ENCODE measurements around the gene RAP1GAP2.

Gene RAP1GAP2

DNA sequence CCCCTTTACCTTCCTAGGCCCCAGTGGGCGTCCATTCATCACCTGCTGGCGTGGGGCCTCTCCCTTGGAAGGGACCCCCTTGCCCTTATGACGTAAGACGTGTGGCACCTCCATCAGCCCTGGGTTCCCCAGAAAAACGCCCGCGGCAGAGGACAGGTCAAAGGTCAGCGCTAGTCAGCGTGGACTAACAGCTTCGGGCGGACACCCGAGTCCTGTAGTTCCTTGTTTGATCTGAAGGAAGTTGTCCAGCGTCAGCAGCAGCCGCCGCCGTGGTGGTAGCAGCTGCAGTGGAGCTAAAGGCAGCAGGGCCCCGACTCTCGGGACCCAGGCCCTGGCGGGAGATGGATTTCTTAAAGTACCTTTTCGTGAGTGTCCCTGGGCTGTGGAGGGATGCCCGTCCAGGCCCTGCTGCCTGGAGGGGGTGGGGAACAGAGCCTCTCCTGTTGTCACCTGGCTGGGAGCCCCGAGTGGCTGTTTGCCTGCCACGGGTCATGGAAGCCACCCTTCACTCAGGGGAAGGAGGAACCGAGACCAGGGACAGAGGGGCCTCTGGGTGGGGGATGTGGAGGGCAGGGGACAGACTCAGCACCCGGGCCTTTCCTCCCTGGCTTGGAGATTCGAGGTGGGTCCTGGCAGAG is 143.6 kb downstream of the RAP1GAP2 start:
- Histone ChIP-seq H3K36me3 (no peaks in the 10 kb centered on the region; the same call in 1 of the 2 replicates), H3K4me3 (ENCODE audit: low read depth, low read length) (no peak overlapping the region), H3K9me3 (ENCODE audit: severe bottlenecking) (no peaks in the 10 kb centered on the region), H3K27me3 (ENCODE audit: insufficient read depth, low read depth, severe bottlenecking) (no peaks in the 10 kb centered on the region), H3K27ac (0 out of 2 replicates have a peak overlapping the region, but pooled peaks have one; percentile 14)
- DNase-seq: no peak
- TF ChIP-seq, protein P1, sequence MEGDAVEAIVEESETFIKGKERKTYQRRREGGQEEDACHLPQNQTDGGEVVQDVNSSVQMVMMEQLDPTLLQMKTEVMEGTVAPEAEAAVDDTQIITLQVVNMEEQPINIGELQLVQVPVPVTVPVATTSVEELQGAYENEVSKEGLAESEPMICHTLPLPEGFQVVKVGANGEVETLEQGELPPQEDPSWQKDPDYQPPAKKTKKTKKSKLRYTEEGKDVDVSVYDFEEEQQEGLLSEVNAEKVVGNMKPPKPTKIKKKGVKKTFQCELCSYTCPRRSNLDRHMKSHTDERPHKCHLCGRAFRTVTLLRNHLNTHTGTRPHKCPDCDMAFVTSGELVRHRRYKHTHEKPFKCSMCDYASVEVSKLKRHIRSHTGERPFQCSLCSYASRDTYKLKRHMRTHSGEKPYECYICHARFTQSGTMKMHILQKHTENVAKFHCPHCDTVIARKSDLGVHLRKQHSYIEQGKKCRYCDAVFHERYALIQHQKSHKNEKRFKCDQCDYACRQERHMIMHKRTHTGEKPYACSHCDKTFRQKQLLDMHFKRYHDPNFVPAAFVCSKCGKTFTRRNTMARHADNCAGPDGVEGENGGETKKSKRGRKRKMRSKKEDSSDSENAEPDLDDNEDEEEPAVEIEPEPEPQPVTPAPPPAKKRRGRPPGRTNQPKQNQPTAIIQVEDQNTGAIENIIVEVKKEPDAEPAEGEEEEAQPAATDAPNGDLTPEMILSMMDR (IDR thresholded peaks at IDR 0.05; ENCODE audit: low read depth, low read length): no peak

GRCh38 chr17:2940352-2940751 is 144.1 kb downstream of the RAP1GAP2 start:
- no peak overlapping the region for H3K27ac ChIP-seq
- no peak for DNase-seq
- no peaks in the 10 kb centered on the region for H3K9me3 ChIP-seq (ENCODE audit: severe bottlenecking)
- no peaks in the 10 kb centered on the region; the same call in 1 of the 2 replicates for H3K36me3 ChIP-seq
- H3K4me3 ChIP-seq (ENCODE audit: low read depth, low read length): no peak overlapping the region
- H3K27me3 ChIP-seq (ENCODE audit: insufficient read depth, low read depth, severe bottlenecking): no peaks in the 10 kb centered on the region
- TF ChIP-seq, protein P1 (IDR thresholded peaks at IDR 0.05; ENCODE audit: low read depth, low read length): no peak

DNA sequence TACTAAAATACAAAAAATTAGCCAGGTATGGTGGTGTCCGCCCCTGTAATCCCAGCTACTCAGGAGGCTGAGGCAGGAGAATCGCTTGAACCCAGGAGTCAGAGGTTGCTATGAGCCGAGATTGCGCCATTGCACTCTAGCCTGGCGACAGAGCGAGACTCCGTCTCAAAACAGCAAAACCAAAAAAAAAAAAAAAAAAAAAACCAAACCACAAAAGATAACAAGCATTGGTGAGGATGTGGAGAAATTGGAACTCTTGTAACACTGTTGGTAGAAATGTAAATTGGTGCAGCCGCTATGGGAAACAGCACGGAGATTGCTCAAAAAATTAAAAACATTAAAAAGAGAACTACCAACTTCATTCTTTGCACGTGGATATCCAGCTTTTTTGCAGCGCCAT is 147.7 kb downstream of the RAP1GAP2 start:
- TF ChIP-seq, protein P1 (IDR thresholded peaks at IDR 0.05; ENCODE audit: low read depth, low read length): no peak
- Histone ChIP-seq H3K36me3 (no peaks in the 10 kb centered on the region), H3K27me3 (ENCODE audit: insufficient read depth, low read depth, severe bottlenecking) (no peaks in the 10 kb centered on the region), H3K4me3 (ENCODE audit: low read depth, low read length) (no peak overlapping the region), H3K9me3 (ENCODE audit: severe bottlenecking) (no peaks in the 10 kb centered on the region), H3K27ac (no peak overlapping the region)
- no peak for DNase-seq

DNA sequence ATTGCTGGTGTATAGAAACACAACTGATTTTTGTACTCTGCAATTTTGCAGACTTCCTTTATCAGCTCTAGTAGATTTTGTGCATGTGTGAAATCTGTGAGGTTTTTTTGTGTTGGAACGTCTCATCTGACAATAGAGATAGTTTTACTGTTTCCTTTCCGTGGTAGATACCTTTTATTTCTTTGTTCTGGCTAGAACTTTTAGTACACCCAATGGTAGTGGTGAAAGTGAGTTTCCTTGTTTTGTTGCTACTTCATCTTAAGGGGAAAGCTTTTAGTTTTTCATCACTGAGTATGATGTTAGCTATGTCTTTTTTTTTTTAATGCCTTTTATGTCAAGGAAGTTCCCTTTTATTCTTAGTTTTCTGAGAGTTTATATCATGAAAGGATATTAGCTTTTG is 149.1 kb downstream of the RAP1GAP2 start:
- H3K36me3 ChIP-seq: no peaks in the 10 kb centered on the region

DNA sequence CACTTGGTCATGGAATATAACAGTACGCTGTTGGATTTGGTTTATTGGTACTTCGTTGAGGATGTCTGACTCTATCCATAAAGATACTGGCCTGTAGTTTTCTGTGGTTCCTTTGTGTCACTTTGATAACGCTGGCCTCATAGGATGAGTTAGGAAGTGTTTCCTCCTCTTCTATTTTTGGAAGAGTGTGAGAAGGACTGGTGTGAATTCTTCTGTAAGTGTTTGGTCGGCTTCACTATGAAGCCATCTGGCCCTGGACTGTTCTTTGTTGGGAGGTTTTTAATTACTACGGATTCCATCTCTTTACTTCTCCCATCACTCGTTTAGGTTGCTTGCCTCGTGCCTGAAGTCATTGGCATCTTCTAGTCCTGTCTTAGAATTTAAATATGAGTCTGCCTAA is 149.9 kb downstream of the RAP1GAP2 start:
- Histone ChIP-seq H3K9me3 (ENCODE audit: severe bottlenecking) (no peaks in the 10 kb centered on the region), H3K27ac (no peak overlapping the region), H3K27me3 (ENCODE audit: insufficient read depth, low read depth, severe bottlenecking) (no peaks in the 10 kb centered on the region), H3K36me3 (no peaks in the 10 kb centered on the region; the same call in 1 of the 2 replicates), H3K4me3 (ENCODE audit: low read depth, low read length) (no peak overlapping the region)
- TF ChIP-seq, protein P1 (IDR thresholded peaks at IDR 0.05; ENCODE audit: low read depth, low read length): no peak
- DNase-seq: no peak

More for the DNA sequence above, 149.1 kb downstream of the RAP1GAP2 start:
- Histone ChIP-seq H3K27ac (no peak overlapping the region), H3K27me3 (ENCODE audit: insufficient read depth, low read depth, severe bottlenecking) (no peaks in the 10 kb centered on the region), H3K9me3 (ENCODE audit: severe bottlenecking) (no peaks in the 10 kb centered on the region), H3K4me3 (ENCODE audit: low read depth, low read length) (no peak overlapping the region)
- TF ChIP-seq, protein P1 (IDR thresholded peaks at IDR 0.05; ENCODE audit: low read depth, low read length): no peak
- no peak for DNase-seq

- TF ChIP-seq, protein P1 (IDR thresholded peaks at IDR 0.05; ENCODE audit: low read depth, low read length): no peak
- H3K27me3 ChIP-seq (ENCODE audit: insufficient read depth, low read depth, severe bottlenecking): no peaks in the 10 kb centered on the region
- H3K27ac ChIP-seq: no peak overlapping the region
- H3K4me3 ChIP-seq (ENCODE audit: low read depth, low read length): no peak overlapping the region
- peaks cover 4% of the 10 kb centered on the region for H3K36me3 ChIP-seq
- no peaks in the 10 kb centered on the region for H3K9me3 ChIP-seq (ENCODE audit: severe bottlenecking)
- no peak for DNase-seq
These were observed 151.3 kb downstream of the RAP1GAP2 start for GRCh38 chr17:2947588-2947950.
